IPS DF 19.7 (cell line): ENCODE data around the gene PCDHA5.

Experiments
- DNase-seq: peaks from one replicate; pipeline ENCODE4 v3.0.0-alpha.2; 2013; ENCODE audit warnings: low read depth, low spot score

Gene PCDHA5

GRCh38 chr5:140862441-140863295 is 41.3 kb downstream of the PCDHA5 start:
- DNase-seq, result no peak

GRCh38 chr5:140868721-140869554 is 47.5 kb downstream of the PCDHA5 start, which contains the start of gene PCDHA11:
Gene PCDHA11, plus strand, starts transcription at chr5:140868957. Its CDS starts 147 bp downstream, at chr5:140869104.
- DNase-seq, result no peak

GRCh38 chr5:140869555-140869886 is 48.1 kb downstream of the PCDHA5 start:
- no peak for DNase-seq

GRCh38 chr5:140870221-140871201 is 49.1 kb downstream of the PCDHA5 start:
- no peak for DNase-seq
